Measurements from ENCODE around the gene HSD11B2.
A peak's percentile ranks its signal among the peaks of the same experiment; 100 is the strongest.

The HSD11B2 gene

DNA sequence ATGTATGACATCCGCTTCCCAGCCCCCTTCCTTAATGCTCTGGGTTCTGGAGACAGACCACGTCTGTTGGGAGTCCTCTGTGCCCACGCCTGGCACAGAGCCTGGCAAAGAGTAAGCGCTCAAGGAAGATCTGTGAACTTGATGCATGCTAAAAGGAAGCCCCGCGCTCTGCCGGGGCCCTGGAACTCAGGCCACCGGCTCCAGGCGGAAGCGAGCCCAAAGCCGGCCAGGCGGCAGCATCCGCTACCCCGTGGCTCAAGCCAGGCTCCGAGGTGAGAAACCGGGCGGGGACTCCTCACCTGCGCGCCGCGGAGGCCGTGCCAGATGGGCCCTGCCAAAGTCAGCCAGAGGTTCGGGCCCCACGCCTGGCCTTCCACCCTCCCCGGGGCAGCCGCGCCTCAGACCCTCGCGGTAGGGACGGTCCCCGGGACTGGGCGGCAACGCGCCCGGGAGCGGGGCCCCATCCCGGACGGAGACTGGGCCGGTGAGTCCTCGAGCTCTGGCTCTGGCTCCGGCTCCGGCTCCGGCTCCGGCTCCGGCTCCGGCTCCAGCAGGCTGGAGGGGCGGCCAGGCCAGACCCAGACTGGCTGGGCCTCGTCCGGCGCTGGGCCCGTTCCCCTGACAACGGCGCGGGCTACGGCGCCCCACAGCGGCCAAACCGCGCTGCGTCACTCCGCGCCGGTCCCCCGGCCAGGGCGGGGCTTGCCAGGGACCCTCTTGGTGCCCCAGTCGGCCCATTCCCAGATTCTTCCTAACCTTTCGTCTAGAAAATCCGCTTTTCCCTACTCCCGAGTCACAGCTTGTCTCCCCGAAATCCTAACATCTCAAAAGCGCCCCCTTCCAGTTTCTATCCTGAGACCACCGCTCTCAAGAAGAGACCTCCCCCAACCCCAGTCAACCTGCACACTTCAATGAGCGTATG, 14.8 kb upstream of the HSD11B2 start, which contains the start of gene ZDHHC1:
Gene ZDHHC1, minus strand, starts transcription at position 606 of the 922 bp plus-strand sequence. CDS start 8,702 bp downstream, outside the sequence.
- POLR2A ChIA-PET: no interaction called here
- TF ChIP-seq ELF4 (IDR thresholded peaks at IDR 0.05) (no peak), SP1 (IDR thresholded peaks at IDR 0.05) (no peak), BHLHE40 (IDR thresholded peaks at IDR 0.05; ENCODE audit: borderline replicate concordance) (no peak), L3MBTL2 (conservative IDR thresholded peaks at IDR 0.05) (peak; percentile 49; the same call in 1 of the 2 replicates), FOXK2 (IDR thresholded peaks at IDR 0.05) (no peak), ZNF384 (IDR thresholded peaks at IDR 0.05) (no peak), ARNT (IDR thresholded peaks at IDR 0.05) (no peak), NFRKB (IDR thresholded peaks at IDR 0.05) (no peak), HDGF (IDR thresholded peaks at IDR 0.05; ENCODE audit: borderline replicate concordance) (0 out of 2 replicates have a peak, but pooled peaks have one; percentile 71)
- TF ChIP-seq, protein P1, sequence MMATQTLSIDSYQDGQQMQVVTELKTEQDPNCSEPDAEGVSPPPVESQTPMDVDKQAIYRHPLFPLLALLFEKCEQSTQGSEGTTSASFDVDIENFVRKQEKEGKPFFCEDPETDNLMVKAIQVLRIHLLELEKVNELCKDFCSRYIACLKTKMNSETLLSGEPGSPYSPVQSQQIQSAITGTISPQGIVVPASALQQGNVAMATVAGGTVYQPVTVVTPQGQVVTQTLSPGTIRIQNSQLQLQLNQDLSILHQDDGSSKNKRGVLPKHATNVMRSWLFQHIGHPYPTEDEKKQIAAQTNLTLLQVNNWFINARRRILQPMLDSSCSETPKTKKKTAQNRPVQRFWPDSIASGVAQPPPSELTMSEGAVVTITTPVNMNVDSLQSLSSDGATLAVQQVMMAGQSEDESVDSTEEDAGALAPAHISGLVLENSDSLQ (IDR thresholded peaks at IDR 0.05): no peak
- DNase-seq (ENCODE audit: extremely low spot score): peak; percentile 86
- CTCF ChIA-PET: interaction anchor here (0.6 to 3.4 kb wide), 8 partner anchors 11 to 138 kb away, joined by 3 to 25 read pairs (median 3); partner anchors contain the start of gene TPPP3

DNA sequence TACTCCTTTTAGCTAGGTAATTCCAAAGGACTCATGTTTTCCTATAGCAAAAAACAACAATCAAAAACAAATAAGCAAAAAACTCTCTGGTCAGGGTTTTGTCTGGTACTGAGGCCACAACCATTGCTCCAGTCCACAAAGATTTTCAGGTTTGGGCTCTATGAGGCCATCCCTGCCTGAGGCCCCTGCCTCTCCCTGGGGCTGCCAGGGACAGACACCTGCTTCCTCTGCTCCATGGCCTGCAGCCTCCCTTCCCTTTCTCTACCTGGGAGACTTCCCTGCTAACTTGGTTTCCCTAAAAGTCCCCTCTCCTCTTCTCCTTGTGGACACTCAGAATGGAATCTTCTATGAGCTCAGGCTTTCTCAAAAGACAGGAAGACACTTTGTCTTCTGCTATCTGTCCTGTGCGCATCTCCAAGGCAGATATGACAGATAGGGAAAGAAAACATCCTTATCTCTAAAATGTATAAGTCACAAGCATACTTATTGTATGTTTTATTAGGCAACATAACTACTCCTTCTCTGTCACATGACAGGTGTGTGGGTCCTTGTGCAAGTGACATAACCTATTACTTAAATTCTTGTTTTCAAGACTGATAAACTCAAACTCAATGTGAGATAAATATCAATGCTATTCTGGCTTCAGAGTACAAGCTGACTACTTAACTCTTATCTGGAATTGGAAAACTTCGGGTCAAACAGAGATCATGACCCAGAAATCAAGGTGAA, 13.4 kb upstream of the HSD11B2 start:
- ChIA-PET POLR2A (interaction anchor here (1.5 kb wide), 1 partner anchor 91 kb away, joined by 3 read pairs; the partner anchor contains the start of genes KCTD19 and LRRC36), CTCF (interaction anchor here (0.6 to 3.4 kb wide), 7 partner anchors 10 to 828 kb away, joined by 3 to 25 read pairs (median 4); partner anchors contain the start of genes CES3 and PLA2G15)
- TF ChIP-seq BHLHE40 (IDR thresholded peaks at IDR 0.05; ENCODE audit: borderline replicate concordance) (no peak), ZNF384 (IDR thresholded peaks at IDR 0.05) (no peak), SUZ12 (IDR thresholded peaks at IDR 0.05) (no peak), L3MBTL2 (conservative IDR thresholded peaks at IDR 0.05) (no peak)
- no peak for DNase-seq (ENCODE audit: extremely low spot score)

DNA sequence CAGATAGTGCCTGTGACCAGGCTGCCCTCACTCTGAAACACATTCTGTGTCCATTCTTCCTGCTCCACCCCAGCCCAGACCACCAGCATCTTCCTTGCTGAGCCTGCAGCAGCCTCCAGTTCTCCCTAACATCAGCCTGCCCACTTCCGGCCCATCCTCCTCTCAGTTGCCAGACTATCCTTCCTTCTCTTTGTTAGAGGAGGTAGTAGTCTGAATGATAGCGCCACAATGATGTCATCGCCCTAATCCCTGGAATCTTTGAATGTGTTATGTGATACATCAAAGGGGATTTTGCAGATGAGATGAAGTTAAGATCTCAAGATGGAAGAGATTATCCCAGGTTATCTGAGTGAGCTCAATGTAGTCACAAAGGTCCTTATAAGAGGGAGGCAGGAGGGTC, 11.4 kb upstream of the HSD11B2 start:
- CTCF ChIA-PET: no interaction called here
- TF ChIP-seq TARDBP (IDR thresholded peaks at IDR 0.05) (no peak), SP1 (IDR thresholded peaks at IDR 0.05) (no peak), BHLHE40 (IDR thresholded peaks at IDR 0.05; ENCODE audit: borderline replicate concordance) (no peak), CTBP1 (IDR thresholded peaks at IDR 0.05; ENCODE audit: borderline replicate concordance) (no peak), L3MBTL2 (conservative IDR thresholded peaks at IDR 0.05) (no peak), NFRKB (IDR thresholded peaks at IDR 0.05) (no peak), ZNF384 (IDR thresholded peaks at IDR 0.05) (no peak), LEF1 (IDR thresholded peaks at IDR 0.05; ENCODE audit: borderline replicate concordance) (no peak), FOXA1 (IDR thresholded peaks at IDR 0.05) (no peak), ARNT (IDR thresholded peaks at IDR 0.05) (no peak), HDGF (IDR thresholded peaks at IDR 0.05; ENCODE audit: borderline replicate concordance) (no peak)
- POLR2A ChIA-PET: no interaction called here
- no peak for DNase-seq (ENCODE audit: extremely low spot score)

DNA sequence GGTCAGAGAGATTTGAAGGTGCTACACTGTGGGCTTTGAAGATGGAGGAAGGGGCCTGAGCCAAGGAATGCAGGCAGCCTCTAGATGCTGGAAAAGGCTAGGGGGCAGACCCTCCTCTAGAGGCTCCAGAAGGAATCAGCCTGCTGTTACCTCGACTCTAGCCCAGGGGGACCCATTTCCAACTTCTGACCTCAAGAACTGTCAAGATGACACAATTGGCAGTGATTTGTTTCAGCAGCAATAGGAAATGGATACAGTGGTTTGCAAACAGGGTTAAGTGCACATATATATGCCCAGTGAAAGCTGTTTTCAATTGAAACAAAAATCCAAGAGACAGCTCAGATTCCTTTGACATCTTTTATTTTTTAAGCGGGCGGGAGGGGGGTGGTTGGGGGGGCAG, 11.0 kb upstream of the HSD11B2 start:
- CTCF ChIA-PET: no interaction called here
- DNase-seq (ENCODE audit: extremely low spot score): no peak
- no peak for TF ChIP-seq ELF4 (IDR thresholded peaks at IDR 0.05)
- TF ChIP-seq FOXA1 (IDR thresholded peaks at IDR 0.05): no peak
- TF ChIP-seq, protein P1 (IDR thresholded peaks at IDR 0.05): no peak
- TF ChIP-seq BHLHE40 (IDR thresholded peaks at IDR 0.05; ENCODE audit: borderline replicate concordance): no peak
- no peak for TF ChIP-seq ZNF384 (IDR thresholded peaks at IDR 0.05)
- no peak for TF ChIP-seq TARDBP (IDR thresholded peaks at IDR 0.05)
- TF ChIP-seq L3MBTL2 (conservative IDR thresholded peaks at IDR 0.05): no peak
- no peak for TF ChIP-seq SUZ12 (IDR thresholded peaks at IDR 0.05)
- no peak for TF ChIP-seq HDGF (IDR thresholded peaks at IDR 0.05; ENCODE audit: borderline replicate concordance)
- no peak for TF ChIP-seq CTBP1 (IDR thresholded peaks at IDR 0.05; ENCODE audit: borderline replicate concordance)
- TF ChIP-seq NFRKB (IDR thresholded peaks at IDR 0.05): no peak
- no peak for TF ChIP-seq FOXM1 (IDR thresholded peaks at IDR 0.05; ENCODE audit: borderline replicate concordance)
- no peak for TF ChIP-seq FOXK2 (IDR thresholded peaks at IDR 0.05)
- no peak for TF ChIP-seq LEF1 (IDR thresholded peaks at IDR 0.05; ENCODE audit: borderline replicate concordance)
- no peak for TF ChIP-seq ARNT (IDR thresholded peaks at IDR 0.05)
- POLR2A ChIA-PET: no interaction called here

DNA sequence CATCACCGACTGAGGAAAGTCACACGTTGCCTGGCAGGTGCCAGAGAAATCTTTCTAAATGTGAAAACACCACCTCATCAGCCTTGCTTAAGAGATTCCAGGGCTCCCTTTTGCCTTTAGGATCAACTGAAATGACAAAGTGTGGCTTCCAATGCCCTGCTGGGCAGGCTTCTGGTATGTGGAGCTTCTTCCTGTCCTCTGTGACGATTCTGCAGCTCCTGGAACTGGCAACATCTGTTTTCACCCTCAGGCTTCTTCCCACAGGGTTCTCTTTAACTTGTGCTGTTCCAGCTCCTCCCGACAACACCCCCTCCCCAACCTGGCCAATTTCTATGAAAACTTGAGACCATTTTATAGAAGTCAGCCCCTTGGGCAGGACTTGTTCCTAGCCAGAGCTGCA, 9.9 kb upstream of the HSD11B2 start:
- ChIA-PET CTCF (interaction anchor here (0.6 kb wide), 1 partner anchor 111 kb away, joined by 3 read pairs; no protein-coding TSS in a partner anchor), POLR2A (no interaction called here)
- no peak for TF ChIP-seq FOXA1 (IDR thresholded peaks at IDR 0.05)
- TF ChIP-seq ELF4 (IDR thresholded peaks at IDR 0.05): no peak
- no peak for TF ChIP-seq TARDBP (IDR thresholded peaks at IDR 0.05)
- no peak for TF ChIP-seq ARNT (IDR thresholded peaks at IDR 0.05)
- no peak for TF ChIP-seq CTBP1 (IDR thresholded peaks at IDR 0.05; ENCODE audit: borderline replicate concordance)
- no peak for TF ChIP-seq LEF1 (IDR thresholded peaks at IDR 0.05; ENCODE audit: borderline replicate concordance)
- TF ChIP-seq BHLHE40 (IDR thresholded peaks at IDR 0.05; ENCODE audit: borderline replicate concordance): no peak
- TF ChIP-seq SUZ12 (IDR thresholded peaks at IDR 0.05): no peak
- no peak for TF ChIP-seq HDGF (IDR thresholded peaks at IDR 0.05; ENCODE audit: borderline replicate concordance)
- no peak for TF ChIP-seq SP1 (IDR thresholded peaks at IDR 0.05)
- TF ChIP-seq FOXM1 (IDR thresholded peaks at IDR 0.05; ENCODE audit: borderline replicate concordance): no peak
- no peak for TF ChIP-seq L3MBTL2 (conservative IDR thresholded peaks at IDR 0.05)
- DNase-seq (ENCODE audit: extremely low spot score): no peak

DNA sequence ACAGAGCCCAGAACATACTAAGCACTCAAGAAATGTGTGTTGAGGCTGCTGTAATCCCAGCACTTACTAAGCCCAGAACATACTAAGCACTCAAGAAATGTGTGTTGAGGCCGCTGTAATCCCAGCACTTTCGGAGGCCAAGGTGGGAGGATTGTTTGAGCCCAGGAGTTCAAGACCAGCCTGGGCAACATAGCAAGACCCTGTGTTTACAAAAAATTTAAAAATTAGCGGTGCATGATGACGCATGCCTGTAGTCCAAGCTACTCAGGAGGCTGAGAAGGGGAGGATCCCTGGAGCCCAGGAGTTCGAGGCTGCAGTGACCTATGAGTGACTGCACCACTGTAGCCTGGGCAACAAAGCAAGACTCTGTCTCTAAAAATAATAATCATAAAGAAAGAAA, 7.9 kb upstream of the HSD11B2 start:
- DNase-seq (ENCODE audit: extremely low spot score): no peak
- CTCF ChIA-PET: interaction anchor here (1.4 kb wide), 1 partner anchor 34 kb away, joined by 3 read pairs; no protein-coding TSS in a partner anchor
- no peak for TF ChIP-seq SUZ12 (IDR thresholded peaks at IDR 0.05)
- TF ChIP-seq FOXM1 (IDR thresholded peaks at IDR 0.05; ENCODE audit: borderline replicate concordance): no peak
- TF ChIP-seq BHLHE40 (IDR thresholded peaks at IDR 0.05; ENCODE audit: borderline replicate concordance): no peak
- TF ChIP-seq L3MBTL2 (conservative IDR thresholded peaks at IDR 0.05): no peak
- no peak for TF ChIP-seq ZNF384 (IDR thresholded peaks at IDR 0.05)
- POLR2A ChIA-PET: no interaction called here

Measured in HEK293T (cell line).